IgD-negative memory B cell (primary cell): Measurements from ENCODE around the gene FGFBP1. TPM values are rescaled to one million over a fixed set of nuclear protein-coding genes. Genes with fewer than 3 reads are reported as not detected.

Source experiments
- H3K27ac Mint-ChIP-seq, 3 donors: one replicate each; pipeline ENCODE4 v1.8.0; 2020 to 2022; ENCODE audit warnings: mild to moderate bottlenecking in 3 of 3, mixed read lengths in 3 of 3, moderate library complexity in 1 of 3
- H3K27me3 Mint-ChIP-seq: one replicate; pipeline ENCODE4 v1.8.0; 2021; ENCODE audit warnings: mixed read lengths
- H3K36me3 Mint-ChIP-seq: one replicate; pipeline ENCODE4 v1.8.0; 2020; ENCODE audit warnings: mild to moderate bottlenecking, mixed read lengths
- H3K4me1 Mint-ChIP-seq, 3 donors: one replicate each; pipeline ENCODE4 v1.8.0; 2020 to 2022; ENCODE audit warnings: mixed read lengths in 3 of 3, mild to moderate bottlenecking in 1 of 3
- H3K4me3 Mint-ChIP-seq, 4 donors: one replicate each; pipeline ENCODE4 v1.8.0; 2020 to 2022; ENCODE audit warnings: mild to moderate bottlenecking in 4 of 4, mixed read lengths in 4 of 4, moderate library complexity in 3 of 4
- H3K9me3 Mint-ChIP-seq, 3 donors: one replicate each; pipeline ENCODE4 v1.8.0; 2020 to 2021; ENCODE audit warnings: mixed read lengths in 3 of 3, mild to moderate bottlenecking in 1 of 3
- polyA plus RNA-seq: library from polyadenylated mRNA; unstranded; fragments of 300-500 nt; fragmentation: Illumina TruSeq; gene quantifications from one replicate; pipeline ENCODE4 v1.2.3, GENCODE V29; 2021

The FGFBP1 gene
- polyA plus RNA-seq, result not detected

GRCh38 chr4:15938640-15939039 is at the start of gene FGFBP1:
FGFBP1 (minus strand) TSS chr4:15938740; CDS start chr4:15936632, 2,108 bp downstream.
- Mint-ChIP-seq H3K4me1 (peaks cover 0 to 5% (median 0%) of the 10 kb centered on the region in 3 donors), H3K9me3 (no peaks in the 10 kb centered on the region), H3K27ac (no peak within 1 kb of the TSS), H3K4me3 (no peak within 1 kb of the TSS), H3K36me3 (no peaks in the 10 kb centered on the region), H3K27me3 (peaks cover 4% of the 10 kb centered on the region)

GRCh38 chr4:15988222-15988621 is 49.7 kb upstream of the FGFBP1 start:
- peaks cover 14% of the 10 kb centered on the region for H3K27me3 Mint-ChIP-seq
- H3K36me3 Mint-ChIP-seq, result no peaks in the 10 kb centered on the region
- H3K9me3 Mint-ChIP-seq, result no peaks in the 10 kb centered on the region
- H3K27ac Mint-ChIP-seq, result no peak overlapping the region
- H3K4me1 Mint-ChIP-seq, result no peaks in the 10 kb centered on the region
- no peak overlapping the region for H3K4me3 Mint-ChIP-seq

DNA sequence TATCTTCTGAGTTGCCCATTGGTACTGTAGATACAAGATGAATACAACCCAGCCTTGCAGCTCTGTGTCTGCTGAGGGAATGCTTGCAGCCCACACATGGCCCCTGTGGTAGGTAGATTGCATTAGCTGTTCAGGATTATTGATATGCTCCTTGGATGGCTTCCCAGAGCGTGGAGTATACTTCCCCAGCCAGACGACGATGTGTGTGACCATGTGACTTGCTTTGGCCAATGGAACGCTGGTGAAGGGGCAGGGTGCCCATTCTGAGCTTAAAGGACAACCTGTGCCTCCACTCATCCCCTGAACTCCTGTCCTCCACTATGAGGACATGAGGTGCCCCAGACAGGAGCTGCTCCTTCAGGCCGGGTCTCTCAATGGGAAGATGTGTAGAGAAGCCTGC is 48.4 kb upstream of the FGFBP1 start:
- no peak overlapping the region for H3K4me3 Mint-ChIP-seq
- no peaks in the 10 kb centered on the region for H3K4me1 Mint-ChIP-seq
- peaks cover 16% of the 10 kb centered on the region for H3K27me3 Mint-ChIP-seq
- H3K9me3 Mint-ChIP-seq, result no peaks in the 10 kb centered on the region
- H3K27ac Mint-ChIP-seq, result no peak overlapping the region
- H3K36me3 Mint-ChIP-seq, result no peaks in the 10 kb centered on the region

DNA sequence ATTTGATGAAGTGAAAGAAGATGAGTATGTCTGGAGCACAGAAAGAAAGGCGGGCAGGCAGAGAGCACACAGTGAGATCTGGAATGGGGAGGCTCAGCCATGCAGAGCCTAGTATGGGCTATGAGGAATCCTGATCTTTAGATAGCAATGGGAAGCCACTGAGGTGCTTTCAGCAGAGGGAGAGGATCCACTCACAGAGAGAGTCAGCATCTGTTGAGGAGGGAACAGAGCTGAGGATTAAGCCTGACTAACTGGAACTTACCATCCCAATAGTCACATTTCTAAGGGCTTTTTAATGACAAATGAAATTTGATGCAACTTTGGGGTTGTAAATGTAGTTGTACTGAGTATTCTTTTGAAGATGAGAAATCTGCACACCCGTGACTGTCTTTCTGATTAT is 45.1 kb upstream of the FGFBP1 start:
- H3K36me3 Mint-ChIP-seq, result no peaks in the 10 kb centered on the region
- H3K27me3 Mint-ChIP-seq, result peaks cover 7% of the 10 kb centered on the region
- no peak overlapping the region for H3K27ac Mint-ChIP-seq
- no peak overlapping the region for H3K4me3 Mint-ChIP-seq
- no peaks in the 10 kb centered on the region for H3K4me1 Mint-ChIP-seq
- H3K9me3 Mint-ChIP-seq, result no peaks in the 10 kb centered on the region

- no peaks in the 10 kb centered on the region for H3K4me1 Mint-ChIP-seq
- peaks cover 7% of the 10 kb centered on the region for H3K27me3 Mint-ChIP-seq
- H3K36me3 Mint-ChIP-seq, result no peaks in the 10 kb centered on the region
- no peaks in the 10 kb centered on the region for H3K9me3 Mint-ChIP-seq
- no peak overlapping the region for H3K4me3 Mint-ChIP-seq
- H3K27ac Mint-ChIP-seq, result no peak overlapping the region
These were observed 44.4 kb upstream of the FGFBP1 start for GRCh38 chr4:15982842-15983524.

GRCh38 chr4:15976456-15977447 is 38.2 kb upstream of the FGFBP1 start:
- Mint-ChIP-seq H3K27ac (no peak overlapping the region), H3K4me1 (no peaks in the 10 kb centered on the region), H3K27me3 (peaks cover 2% of the 10 kb centered on the region), H3K36me3 (no peaks in the 10 kb centered on the region), H3K4me3 (no peak overlapping the region), H3K9me3 (no peaks in the 10 kb centered on the region)

- Mint-ChIP-seq H3K27ac (no peak overlapping the region), H3K27me3 (no peaks in the 10 kb centered on the region), H3K36me3 (no peaks in the 10 kb centered on the region), H3K4me3 (no peak overlapping the region), H3K4me1 (no peaks in the 10 kb centered on the region), H3K9me3 (peaks cover 0 to 4% (median 2%) of the 10 kb centered on the region in 3 donors)
These were observed 32.7 kb upstream of the FGFBP1 start for GRCh38 chr4:15971068-15971801.

DNA sequence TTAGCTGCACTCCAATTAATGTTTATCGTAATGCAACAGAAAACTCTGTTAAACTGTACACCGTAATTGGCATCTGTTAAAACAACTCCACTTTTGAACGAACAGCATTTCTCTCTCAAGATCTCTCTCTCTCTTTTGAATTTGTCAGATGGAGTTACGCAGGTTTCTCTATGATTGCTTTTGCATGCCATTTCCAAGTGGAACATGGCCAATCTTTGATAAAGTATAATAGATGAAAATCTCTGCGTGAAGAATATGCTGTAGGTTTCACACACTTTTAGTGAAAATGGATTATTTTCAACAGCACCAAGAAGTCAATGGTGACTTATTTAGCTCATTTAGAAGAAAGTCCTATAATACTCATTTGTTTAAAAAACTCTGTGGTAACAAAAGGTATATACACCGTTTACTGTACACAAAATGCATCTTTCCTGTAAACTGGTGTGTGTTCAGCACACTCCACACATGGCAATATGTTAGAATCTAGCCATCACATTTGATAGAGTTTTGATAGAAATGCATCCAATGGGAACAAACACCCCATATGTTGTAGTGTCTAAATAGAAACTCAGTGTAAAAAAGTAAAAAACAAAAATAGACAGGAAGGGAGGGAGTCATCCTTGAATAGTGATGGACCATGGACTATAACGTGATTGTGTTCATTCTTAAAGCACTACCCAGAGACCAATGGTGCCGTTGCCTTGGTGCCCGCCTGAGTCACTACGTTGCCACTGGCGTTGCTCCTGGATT is 30.2 kb upstream of the FGFBP1 start:
- Mint-ChIP-seq H3K27me3 (no peaks in the 10 kb centered on the region), H3K4me1 (no peaks in the 10 kb centered on the region), H3K27ac (no peak overlapping the region), H3K9me3 (peaks cover 0 to 6% (median 5%) of the 10 kb centered on the region in 3 donors), H3K4me3 (no peak overlapping the region), H3K36me3 (no peaks in the 10 kb centered on the region)

GRCh38 chr4:15965325-15965724 is 26.8 kb upstream of the FGFBP1 start:
- no peaks in the 10 kb centered on the region for H3K36me3 Mint-ChIP-seq
- no peaks in the 10 kb centered on the region for H3K27me3 Mint-ChIP-seq
- peaks cover 0 to 6% (median 5%) of the 10 kb centered on the region in 3 donors for H3K9me3 Mint-ChIP-seq
- H3K27ac Mint-ChIP-seq, result no peak overlapping the region
- H3K4me1 Mint-ChIP-seq, result peaks cover 0 to 3% (median 0%) of the 10 kb centered on the region in 3 donors
- H3K4me3 Mint-ChIP-seq, result no peak overlapping the region

GRCh38 chr4:15964159-15964558 is 25.6 kb upstream of the FGFBP1 start:
- Mint-ChIP-seq H3K4me3 (no peak overlapping the region), H3K4me1 (peaks cover 0 to 3% (median 0%) of the 10 kb centered on the region in 3 donors), H3K36me3 (no peaks in the 10 kb centered on the region), H3K9me3 (peaks cover 0 to 6% (median 5%) of the 10 kb centered on the region in 3 donors), H3K27ac (no peak overlapping the region), H3K27me3 (peaks cover 3% of the 10 kb centered on the region)

DNA sequence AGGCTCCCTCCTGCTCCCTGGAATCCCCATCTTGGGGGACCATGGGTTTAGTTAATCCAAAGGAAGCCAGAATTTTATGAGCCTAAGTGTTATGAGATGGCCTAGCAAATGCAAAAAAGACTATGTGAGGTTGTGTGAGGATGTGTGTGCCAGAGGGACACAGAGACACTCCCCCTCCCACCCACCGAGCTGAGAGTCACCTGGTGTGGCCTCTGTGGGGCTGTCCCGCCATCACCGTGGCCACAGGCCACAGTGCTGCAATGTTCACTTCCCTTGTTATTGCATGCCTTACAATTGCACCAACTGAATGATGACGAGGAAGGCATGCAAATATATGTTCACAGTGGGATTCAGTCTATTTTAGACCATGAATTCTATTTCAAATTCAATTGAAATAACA is 25.0 kb upstream of the FGFBP1 start:
- H3K4me1 Mint-ChIP-seq, result peaks cover 0 to 3% (median 0%) of the 10 kb centered on the region in 3 donors
- peaks cover 0 to 6% (median 5%) of the 10 kb centered on the region in 3 donors for H3K9me3 Mint-ChIP-seq
- H3K27ac Mint-ChIP-seq, result no peak overlapping the region
- H3K27me3 Mint-ChIP-seq, result peaks cover 3% of the 10 kb centered on the region
- H3K36me3 Mint-ChIP-seq, result no peaks in the 10 kb centered on the region
- H3K4me3 Mint-ChIP-seq, result peak overlapping the region in 2 of 4 donors; percentile 15 to 31

DNA sequence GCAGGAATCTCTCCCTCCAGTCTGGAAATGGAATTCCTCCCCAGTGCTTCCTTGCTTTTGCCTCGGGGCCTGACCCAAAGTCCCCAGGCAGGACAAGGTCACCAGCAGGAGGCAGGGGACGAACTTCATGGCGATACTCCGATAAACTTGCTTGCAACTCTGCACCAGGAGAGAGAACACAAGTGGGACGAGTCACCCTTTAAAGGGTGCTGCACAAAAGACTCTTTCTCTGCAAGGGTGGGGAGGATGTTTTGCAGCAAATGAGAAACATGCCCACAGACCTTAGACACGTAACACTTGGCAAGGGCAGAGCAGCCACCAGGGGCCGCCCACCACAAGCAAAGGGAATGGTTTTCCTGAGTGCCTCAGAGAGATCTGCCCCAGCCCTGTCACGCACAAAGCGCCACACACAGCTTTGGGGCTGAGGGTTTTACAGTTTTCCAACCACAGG is 24.5 kb upstream of the FGFBP1 start, which contains the start of gene FGFBP2:
FGFBP2 (minus strand) TSS at position 175 of the 451 bp plus-strand sequence; CDS start at position 129, 46 bp downstream.
- Mint-ChIP-seq H3K27ac (no peak within 1 kb of the TSS), H3K4me1 (peaks cover 0 to 3% (median 0%) of the 10 kb centered on the region in 3 donors), H3K27me3 (peaks cover 3% of the 10 kb centered on the region), H3K36me3 (no peaks in the 10 kb centered on the region), H3K9me3 (peaks cover 0 to 6% (median 5%) of the 10 kb centered on the region in 3 donors), H3K4me3 (peak within 1 kb of the TSS in 2 of 4 donors; percentile 15 to 43)

DNA sequence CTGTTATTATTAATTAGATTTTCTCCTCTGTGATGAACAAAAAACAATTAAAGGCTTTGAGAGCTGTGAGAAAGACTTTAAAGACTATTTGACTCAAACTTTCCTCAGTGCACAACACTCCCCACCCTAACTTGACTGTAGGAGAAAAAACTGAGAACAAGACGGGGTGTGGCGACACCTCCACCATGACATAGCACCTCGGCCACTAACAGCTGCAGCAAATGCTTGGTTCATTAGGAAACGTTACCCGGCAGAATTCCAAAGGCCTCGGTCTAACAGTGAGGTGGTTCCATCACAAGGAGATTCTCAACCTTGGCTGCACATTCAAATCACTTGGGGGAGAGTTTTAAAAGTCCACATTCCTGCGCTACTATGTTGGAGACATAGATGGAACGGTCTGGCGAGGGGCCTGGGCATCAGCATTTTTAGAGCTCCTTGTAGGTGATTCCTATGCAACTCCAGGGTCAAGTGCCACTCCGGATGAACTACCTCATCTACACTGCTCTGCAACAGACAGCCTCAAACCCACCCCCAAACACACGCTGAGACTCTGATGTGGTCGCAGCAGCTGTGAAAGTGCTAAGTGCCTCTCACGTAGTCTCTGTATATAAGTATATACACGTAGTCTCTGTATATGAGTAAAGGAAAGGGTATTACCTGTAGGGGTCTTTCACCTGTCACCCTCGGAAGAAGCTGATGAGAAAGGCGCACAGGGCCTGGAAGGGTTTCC is 23.4 kb upstream of the FGFBP1 start:
- H3K36me3 Mint-ChIP-seq, result no peaks in the 10 kb centered on the region
- peaks cover 0 to 3% (median 0%) of the 10 kb centered on the region in 3 donors for H3K4me1 Mint-ChIP-seq
- peak overlapping the region in 1 of 4 donors; percentile 43 for H3K4me3 Mint-ChIP-seq
- peaks cover 0 to 6% (median 5%) of the 10 kb centered on the region in 3 donors for H3K9me3 Mint-ChIP-seq
- H3K27ac Mint-ChIP-seq, result no peak overlapping the region
- H3K27me3 Mint-ChIP-seq, result peaks cover 3% of the 10 kb centered on the region
